ENCODE data around the gene SPACA1. TPM values are rescaled to one million over a fixed set of nuclear protein-coding genes. Genes with fewer than 3 reads are reported as not detected.
"Not testable (repeated sequence)": the region's sequence is repeated elsewhere in the genome, so short reads cannot be mapped to it uniquely, and the experiment has no call there.

SPACA1 gene, protein sequence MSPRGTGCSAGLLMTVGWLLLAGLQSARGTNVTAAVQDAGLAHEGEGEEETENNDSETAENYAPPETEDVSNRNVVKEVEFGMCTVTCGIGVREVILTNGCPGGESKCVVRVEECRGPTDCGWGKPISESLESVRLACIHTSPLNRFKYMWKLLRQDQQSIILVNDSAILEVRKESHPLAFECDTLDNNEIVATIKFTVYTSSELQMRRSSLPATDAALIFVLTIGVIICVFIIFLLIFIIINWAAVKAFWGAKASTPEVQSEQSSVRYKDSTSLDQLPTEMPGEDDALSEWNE
- total RNA-seq (ENCODE audit: low replicate concordance): not detected in 2 replicates
- long read RNA-seq: 0 reads

DNA sequence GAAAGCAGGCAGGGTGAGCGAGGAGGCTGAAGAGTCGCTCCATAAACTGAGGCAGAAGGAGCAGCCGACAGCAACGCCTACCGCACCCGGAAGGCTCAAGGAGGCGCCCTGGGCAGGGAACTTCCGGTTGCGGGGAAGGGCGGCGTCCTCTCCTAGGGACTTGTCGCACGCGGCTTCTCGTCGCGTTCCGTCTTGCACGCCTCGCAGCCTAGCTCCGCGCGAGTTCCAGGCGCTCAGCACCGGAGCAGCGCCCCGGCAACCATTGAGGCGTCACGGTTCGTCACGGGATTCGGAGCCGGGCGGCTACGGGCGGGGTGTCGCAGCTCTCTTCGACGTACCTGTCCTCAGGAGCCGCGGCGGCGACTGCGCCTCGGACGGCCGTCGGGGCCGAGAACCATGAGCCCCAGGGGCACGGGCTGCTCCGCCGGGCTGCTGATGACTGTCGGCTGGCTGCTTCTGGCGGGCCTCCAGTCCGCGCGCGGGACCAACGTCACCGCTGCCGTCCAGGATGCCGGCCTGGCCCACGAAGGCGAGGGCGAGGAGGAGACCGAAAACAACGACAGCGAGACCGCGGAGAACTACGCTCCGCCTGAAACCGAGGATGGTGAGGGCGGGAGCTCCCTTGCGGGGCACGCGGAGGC is at the start of gene SPACA1:
Gene SPACA1 (plus strand): TSS at position 332 of the 641 bp plus-strand sequence. CDS start 65 bp downstream, at position 397.
- Mint-ChIP-seq H3K36me3 (no peaks in the 10 kb centered on the region), H3K4me3 (no peak within 1 kb of the TSS), H3K27ac (no peak within 1 kb of the TSS), H3K4me1 (ENCODE audit: unreplicated experiment) (peaks cover 8% of the 10 kb centered on the region), H3K27me3 (no peaks in the 10 kb centered on the region), H3K9me3 (no peaks in the 10 kb centered on the region)
- DNase-seq (ENCODE audit: extremely low spot score, unreplicated experiment): no peak
- TF ChIP-seq, protein P1, sequence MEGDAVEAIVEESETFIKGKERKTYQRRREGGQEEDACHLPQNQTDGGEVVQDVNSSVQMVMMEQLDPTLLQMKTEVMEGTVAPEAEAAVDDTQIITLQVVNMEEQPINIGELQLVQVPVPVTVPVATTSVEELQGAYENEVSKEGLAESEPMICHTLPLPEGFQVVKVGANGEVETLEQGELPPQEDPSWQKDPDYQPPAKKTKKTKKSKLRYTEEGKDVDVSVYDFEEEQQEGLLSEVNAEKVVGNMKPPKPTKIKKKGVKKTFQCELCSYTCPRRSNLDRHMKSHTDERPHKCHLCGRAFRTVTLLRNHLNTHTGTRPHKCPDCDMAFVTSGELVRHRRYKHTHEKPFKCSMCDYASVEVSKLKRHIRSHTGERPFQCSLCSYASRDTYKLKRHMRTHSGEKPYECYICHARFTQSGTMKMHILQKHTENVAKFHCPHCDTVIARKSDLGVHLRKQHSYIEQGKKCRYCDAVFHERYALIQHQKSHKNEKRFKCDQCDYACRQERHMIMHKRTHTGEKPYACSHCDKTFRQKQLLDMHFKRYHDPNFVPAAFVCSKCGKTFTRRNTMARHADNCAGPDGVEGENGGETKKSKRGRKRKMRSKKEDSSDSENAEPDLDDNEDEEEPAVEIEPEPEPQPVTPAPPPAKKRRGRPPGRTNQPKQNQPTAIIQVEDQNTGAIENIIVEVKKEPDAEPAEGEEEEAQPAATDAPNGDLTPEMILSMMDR (conservative IDR thresholded peaks at IDR 0.05): no peak

DNA sequence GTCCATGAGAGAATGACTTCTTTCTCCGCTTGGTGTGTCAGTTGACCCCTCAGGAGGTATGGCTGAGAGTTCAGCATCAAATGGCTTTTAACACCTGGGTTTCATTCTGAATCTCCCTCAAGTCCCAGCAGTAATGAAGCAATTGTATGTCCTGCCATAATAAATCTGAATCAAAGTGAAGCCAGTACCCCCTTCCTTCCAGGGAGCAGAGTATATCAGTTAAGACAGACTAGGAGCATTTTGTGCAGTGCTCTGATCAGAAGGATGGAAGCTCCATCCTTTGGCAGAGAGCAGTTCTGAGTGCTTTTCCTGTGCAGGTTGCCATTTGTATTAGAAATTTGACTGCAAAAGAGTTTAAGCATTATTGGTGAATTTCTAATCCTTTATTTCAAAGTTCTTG is 46.9 kb upstream of the SPACA1 start:
- no peak overlapping the region for H3K4me3 Mint-ChIP-seq
- no peaks in the 10 kb centered on the region for H3K9me3 Mint-ChIP-seq
- TF ChIP-seq, protein P1 (conservative IDR thresholded peaks at IDR 0.05): no peak
- peaks cover 7% of the 10 kb centered on the region for H3K27me3 Mint-ChIP-seq
- no peak for DNase-seq (ENCODE audit: extremely low spot score, unreplicated experiment)
- no peaks in the 10 kb centered on the region for H3K36me3 Mint-ChIP-seq
- no peak overlapping the region for H3K27ac Mint-ChIP-seq
- H3K4me1 Mint-ChIP-seq (ENCODE audit: unreplicated experiment): peaks cover 16% of the 10 kb centered on the region

DNA sequence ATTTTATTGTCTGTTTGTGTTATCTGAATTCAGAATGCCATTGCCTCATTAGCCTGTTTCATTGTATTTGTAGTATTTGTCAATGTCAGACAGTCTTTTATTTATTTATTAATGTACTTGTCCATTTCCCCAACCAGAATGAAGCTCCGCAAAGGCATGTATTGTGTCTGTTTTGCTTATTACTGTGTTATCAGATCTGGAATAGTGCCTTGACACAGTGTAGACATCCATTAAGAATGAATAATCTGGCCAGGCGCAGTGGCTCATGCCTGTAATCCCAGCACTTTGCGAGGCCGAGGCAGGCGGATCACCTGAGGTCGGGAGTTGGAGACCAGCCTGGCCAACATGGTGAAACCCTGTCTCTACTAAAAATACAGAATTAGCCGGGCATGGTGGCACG is 46.4 kb upstream of the SPACA1 start:
- H3K4me3 Mint-ChIP-seq; H3K27me3 Mint-ChIP-seq; DNase-seq (ENCODE audit: extremely low spot score, unreplicated experiment); H3K27ac Mint-ChIP-seq; H3K9me3 Mint-ChIP-seq; H3K36me3 Mint-ChIP-seq: not testable (repeated sequence)
- peaks cover 22% of the 10 kb centered on the region for H3K4me1 Mint-ChIP-seq (ENCODE audit: unreplicated experiment)

DNA sequence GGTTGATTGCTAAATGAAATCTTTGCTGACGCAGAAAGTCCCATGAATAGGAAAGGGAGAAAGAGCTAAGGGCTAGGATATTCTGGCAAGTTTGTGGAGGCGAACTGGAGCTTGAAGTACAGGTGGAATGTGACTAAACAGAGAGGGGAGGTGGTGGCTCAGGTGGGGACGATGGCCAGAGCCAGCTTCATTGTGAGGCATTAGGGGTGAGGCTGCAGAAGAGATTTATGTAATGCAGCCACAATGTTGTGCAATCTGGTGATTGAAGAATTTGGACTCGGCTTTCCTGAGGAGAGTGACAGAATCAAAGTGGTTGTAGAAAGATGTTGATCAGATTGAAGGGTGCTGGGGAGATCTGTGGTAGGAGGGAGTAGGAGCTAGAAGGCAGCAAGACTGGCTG is 42.9 kb upstream of the SPACA1 start:
- DNase-seq (ENCODE audit: extremely low spot score, unreplicated experiment): no peak
- TF ChIP-seq, protein P1 (conservative IDR thresholded peaks at IDR 0.05): no peak
- peaks cover 26% of the 10 kb centered on the region for H3K4me1 Mint-ChIP-seq (ENCODE audit: unreplicated experiment)

DNA sequence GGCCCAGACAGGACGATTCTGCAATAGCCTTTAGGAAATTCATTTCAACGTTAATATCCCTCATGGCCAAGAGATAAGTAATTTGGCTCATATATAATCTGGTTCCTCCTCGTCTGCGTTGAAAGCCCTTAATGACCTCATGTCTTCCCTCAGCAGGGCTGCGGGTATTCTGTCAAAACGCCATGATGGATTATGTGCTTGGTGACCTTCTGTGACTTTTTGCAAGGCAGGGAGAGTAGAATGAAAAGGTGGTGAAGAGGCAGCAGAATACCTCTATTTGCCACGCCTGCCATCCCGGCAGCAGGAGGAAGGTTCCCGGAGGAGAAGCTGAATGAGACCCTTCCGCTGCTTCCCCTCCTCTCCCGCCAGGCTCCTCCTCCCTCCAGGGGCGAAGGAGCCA is 41.1 kb upstream of the SPACA1 start:
- H3K9me3 Mint-ChIP-seq: no peaks in the 10 kb centered on the region
- no peak for DNase-seq (ENCODE audit: extremely low spot score, unreplicated experiment)
- TF ChIP-seq, protein P1 (conservative IDR thresholded peaks at IDR 0.05): no peak
- no peak overlapping the region for H3K27ac Mint-ChIP-seq
- peaks cover 25% of the 10 kb centered on the region for H3K27me3 Mint-ChIP-seq
- no peaks in the 10 kb centered on the region for H3K36me3 Mint-ChIP-seq
- H3K4me1 Mint-ChIP-seq (ENCODE audit: unreplicated experiment): peaks cover 21% of the 10 kb centered on the region
- peak overlapping the region; percentile 69 for H3K4me3 Mint-ChIP-seq

More for the DNA sequence above, 42.9 kb upstream of the SPACA1 start:
- no peak overlapping the region for H3K4me3 Mint-ChIP-seq
- H3K27me3 Mint-ChIP-seq: peaks cover 23% of the 10 kb centered on the region
- no peaks in the 10 kb centered on the region for H3K36me3 Mint-ChIP-seq
- no peaks in the 10 kb centered on the region for H3K9me3 Mint-ChIP-seq
- H3K27ac Mint-ChIP-seq: no peak overlapping the region

DNA sequence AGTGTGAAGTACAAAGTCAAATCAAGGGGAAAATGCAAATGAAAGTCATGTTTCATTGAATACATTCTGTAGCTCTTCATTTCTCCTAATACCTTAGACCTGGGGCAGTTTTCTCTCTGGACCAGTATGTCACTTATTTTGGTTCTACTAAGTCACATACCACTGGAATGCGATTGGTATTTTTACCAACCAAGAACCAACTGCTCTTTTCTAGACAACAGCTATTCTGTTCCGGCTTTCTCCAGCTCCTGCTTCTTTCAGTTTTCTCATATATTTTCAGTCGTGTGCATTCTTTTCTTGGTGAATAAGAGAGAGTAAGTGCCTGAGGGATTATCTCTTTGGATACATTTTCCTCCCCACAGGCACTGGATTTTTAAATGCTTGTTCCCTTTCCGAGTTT is 39.2 kb upstream of the SPACA1 start:
- Mint-ChIP-seq H3K27ac (no peak overlapping the region), H3K4me3 (no peak overlapping the region), H3K36me3 (no peaks in the 10 kb centered on the region), H3K9me3 (no peaks in the 10 kb centered on the region), H3K27me3 (peaks cover 25% of the 10 kb centered on the region), H3K4me1 (ENCODE audit: unreplicated experiment) (peaks cover 21% of the 10 kb centered on the region)
- no peak for DNase-seq (ENCODE audit: extremely low spot score, unreplicated experiment)
- TF ChIP-seq, protein P1 (conservative IDR thresholded peaks at IDR 0.05): no peak

All from type B pancreatic cell (in vitro differentiated cells).